ENCODE measurements around the gene DCTPP1.

DNA sequence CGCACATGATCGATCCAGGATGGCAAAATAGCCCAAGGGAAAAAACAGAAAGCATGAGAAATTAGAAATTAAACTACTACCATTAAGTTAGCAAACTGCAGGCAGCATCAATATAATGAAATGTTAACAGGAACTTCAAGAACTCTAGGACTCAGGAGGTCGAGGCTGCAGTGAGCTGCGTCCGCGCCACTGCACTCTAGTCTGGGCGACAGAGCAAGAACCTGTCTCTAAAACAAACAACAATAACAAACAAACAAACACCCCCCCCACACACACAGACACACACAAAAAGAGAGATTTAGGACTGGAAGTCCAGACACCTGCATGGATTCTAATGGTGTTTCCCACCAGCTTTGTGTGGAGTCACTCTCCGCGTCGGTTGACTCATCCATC lies 16.4 kb upstream of the DCTPP1 start:
- no peak for TF ChIP-seq POLR2A (IDR thresholded peaks at IDR 0.05; ENCODE audit: low read depth, low read length)
- TF ChIP-seq, protein P1, sequence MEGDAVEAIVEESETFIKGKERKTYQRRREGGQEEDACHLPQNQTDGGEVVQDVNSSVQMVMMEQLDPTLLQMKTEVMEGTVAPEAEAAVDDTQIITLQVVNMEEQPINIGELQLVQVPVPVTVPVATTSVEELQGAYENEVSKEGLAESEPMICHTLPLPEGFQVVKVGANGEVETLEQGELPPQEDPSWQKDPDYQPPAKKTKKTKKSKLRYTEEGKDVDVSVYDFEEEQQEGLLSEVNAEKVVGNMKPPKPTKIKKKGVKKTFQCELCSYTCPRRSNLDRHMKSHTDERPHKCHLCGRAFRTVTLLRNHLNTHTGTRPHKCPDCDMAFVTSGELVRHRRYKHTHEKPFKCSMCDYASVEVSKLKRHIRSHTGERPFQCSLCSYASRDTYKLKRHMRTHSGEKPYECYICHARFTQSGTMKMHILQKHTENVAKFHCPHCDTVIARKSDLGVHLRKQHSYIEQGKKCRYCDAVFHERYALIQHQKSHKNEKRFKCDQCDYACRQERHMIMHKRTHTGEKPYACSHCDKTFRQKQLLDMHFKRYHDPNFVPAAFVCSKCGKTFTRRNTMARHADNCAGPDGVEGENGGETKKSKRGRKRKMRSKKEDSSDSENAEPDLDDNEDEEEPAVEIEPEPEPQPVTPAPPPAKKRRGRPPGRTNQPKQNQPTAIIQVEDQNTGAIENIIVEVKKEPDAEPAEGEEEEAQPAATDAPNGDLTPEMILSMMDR (IDR thresholded peaks at IDR 0.05; ENCODE audit: extremely low read depth in 1 of 2, insufficient read depth in 1 of 2, low read depth in 1 of 2, low read length in 2 of 2) = no peak
- no peak for TF ChIP-seq POLR2AphosphoS5 (IDR thresholded peaks at IDR 0.05; ENCODE audit: insufficient read depth, low read depth, low read length)
- TF ChIP-seq, protein P2, sequence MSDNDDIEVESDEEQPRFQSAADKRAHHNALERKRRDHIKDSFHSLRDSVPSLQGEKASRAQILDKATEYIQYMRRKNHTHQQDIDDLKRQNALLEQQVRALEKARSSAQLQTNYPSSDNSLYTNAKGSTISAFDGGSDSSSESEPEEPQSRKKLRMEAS (IDR thresholded peaks at IDR 0.05; ENCODE audit: insufficient read depth, insufficient read length) = no peak
- no peak for TF ChIP-seq MYC (IDR thresholded peaks at IDR 0.05; ENCODE audit: low read depth, low read length)

Data from endothelial cell of umbilical vein (primary cell).